H9 (cell line): Measurements from ENCODE around the gene GMPR. TPM values are rescaled to one million over a fixed set of nuclear protein-coding genes. Genes with fewer than 3 reads are reported as not detected.

ENCODE experiments used
- DNase-seq: peaks from one replicate; pipeline ENCODE4 v3.0.0-alpha.2; 2017
- H2AFZ ChIP-seq: one replicate; pipeline ENCODE4 v1.6.1; 2013; ENCODE audit warnings: mild to moderate bottlenecking, low read length, control low read depth, moderate library complexity
- H2AK5ac ChIP-seq: 2 replicates; pipeline ENCODE4 v1.6.1; 2013; ENCODE audit warnings: low read length, control low read depth, mixed read lengths; ENCODE audit not compliant: insufficient read length
- H2BK120ac ChIP-seq: one replicate; pipeline ENCODE4 v1.6.1; 2013; ENCODE audit warnings: low read depth, mild to moderate bottlenecking, low read length, control low read depth, inconsistent platforms; ENCODE audit not compliant: poor library complexity, severe bottlenecking
- H2BK12ac ChIP-seq: 2 replicates; pipeline ENCODE4 v1.6.1; 2013; ENCODE audit warnings: low read length, control low read depth, mixed read lengths, low read depth; ENCODE audit not compliant: insufficient read length
- H2BK15ac ChIP-seq: 2 replicates; pipeline ENCODE4 v1.6.1; 2013; ENCODE audit warnings: low read depth, low read length, control low read depth
- H2BK20ac ChIP-seq: one replicate; pipeline ENCODE4 v1.6.1; 2013; ENCODE audit warnings: low read depth, mild to moderate bottlenecking, low read length, control low read depth, inconsistent platforms; ENCODE audit not compliant: poor library complexity, severe bottlenecking
- H2BK5ac ChIP-seq: 2 replicates; pipeline ENCODE4 v1.6.1; 2013; ENCODE audit warnings: low read length, control low read depth, mixed read lengths; ENCODE audit not compliant: insufficient read length
- H3K14ac ChIP-seq: 2 replicates; pipeline ENCODE4 v1.6.1; 2013; ENCODE audit warnings: low read length, control low read depth; ENCODE audit not compliant: insufficient read depth
- H3K18ac ChIP-seq: 2 replicates; pipeline ENCODE4 v1.6.1; 2013; ENCODE audit warnings: low read depth, mild to moderate bottlenecking, mixed read lengths, low read length, control low read depth; ENCODE audit not compliant: insufficient read length
- H3K23ac ChIP-seq: 2 replicates; pipeline ENCODE4 v1.6.1; 2013; ENCODE audit warnings: low read length, control low read depth, mixed read lengths, low read depth; ENCODE audit not compliant: insufficient read length
- H3K23me2 ChIP-seq: 2 replicates; pipeline ENCODE4 v1.6.1; 2013; ENCODE audit warnings: low read depth, mild to moderate bottlenecking, mixed read lengths, low read length, control low read depth; ENCODE audit not compliant: insufficient read length, poor library complexity, severe bottlenecking
- H3K27ac ChIP-seq: 2 replicates; pipeline ENCODE4 v1.5.1; 2013; ENCODE audit warnings: low read length, control low read depth, mixed read lengths, low read depth; ENCODE audit not compliant: insufficient read length
- H3K27me3 ChIP-seq: 2 replicates; pipeline ENCODE4 v1.6.1; 2013; ENCODE audit warnings: low read length, control low read depth, inconsistent platforms; ENCODE audit not compliant: insufficient read depth
- H3K4ac ChIP-seq: 2 replicates; pipeline ENCODE4 v1.6.1; 2013; ENCODE audit warnings: low read depth, mild to moderate bottlenecking, control low read depth, inconsistent platforms, low read length, moderate library complexity
- H3K4me1 ChIP-seq: 2 replicates; pipeline ENCODE4 v1.6.1; 2013; ENCODE audit warnings: low read length, control low read depth, inconsistent platforms; ENCODE audit not compliant: insufficient read depth
- H3K4me2 ChIP-seq: 2 replicates; pipeline ENCODE4 v1.6.1; 2013; ENCODE audit warnings: low read length, control low read depth, mixed read lengths; ENCODE audit not compliant: insufficient read length, insufficient read depth
- H3K56ac ChIP-seq: 2 replicates; pipeline ENCODE4 v1.6.1; 2013; ENCODE audit warnings: low read depth, mild to moderate bottlenecking, mixed read lengths, low read length, control low read depth; ENCODE audit not compliant: insufficient read length
- H3K79me1 ChIP-seq: 2 replicates; pipeline ENCODE4 v1.6.1; 2013; ENCODE audit warnings: low read depth, mild to moderate bottlenecking, moderate library complexity, low read length, control low read depth, inconsistent platforms; ENCODE audit not compliant: insufficient read depth, poor library complexity, severe bottlenecking
- H3K79me2 ChIP-seq: 2 replicates; pipeline ENCODE4 v1.6.1; 2013; ENCODE audit warnings: low read length, control low read depth, inconsistent platforms; ENCODE audit not compliant: insufficient read depth
- H3K9ac ChIP-seq: 2 replicates; pipeline ENCODE4 v1.6.1; 2013; ENCODE audit warnings: low read length, control low read depth, mixed read lengths; ENCODE audit not compliant: insufficient read length; ENCODE audit errors: extremely low read depth
- H3K9me3 ChIP-seq: one replicate; pipeline ENCODE4 v1.6.1; 2013; ENCODE audit warnings: low read depth, low read length, inconsistent platforms; ENCODE audit not compliant: control insufficient read depth
- H3T11ph ChIP-seq: one replicate; pipeline ENCODE4 v1.6.1; 2013; ENCODE audit warnings: mild to moderate bottlenecking, low read length, control low read depth, inconsistent platforms
- H4K20me1 ChIP-seq: one replicate; pipeline ENCODE4 v1.6.1; 2013; ENCODE audit not compliant: control insufficient read depth, insufficient read length, insufficient read depth
- H4K5ac ChIP-seq: 2 replicates; pipeline ENCODE4 v1.6.1; 2013; ENCODE audit warnings: low read depth, mild to moderate bottlenecking, mixed read lengths, low read length, control low read depth; ENCODE audit not compliant: insufficient read length
- H4K8ac ChIP-seq: replicated peaks from 2 replicates; pipeline ENCODE4 v1.6.1; 2013; ENCODE audit warnings: low read length, control low read depth, mixed read lengths, low read depth; ENCODE audit not compliant: insufficient read length
- H4K91ac ChIP-seq: 2 replicates; pipeline ENCODE4 v1.6.1; 2013; ENCODE audit warnings: low read depth, mild to moderate bottlenecking, moderate library complexity, mixed read lengths, low read length, control low read depth; ENCODE audit not compliant: insufficient read length
- H3K27ac Mint-ChIP-seq, 3 experiments: 2 replicates in 2 of 3; 3 replicates in 1 of 3; pipeline ENCODE4 v1.8.0; 2020 to 2021; ENCODE audit warnings: mixed read lengths in 3 of 3, mild to moderate bottlenecking in 1 of 3, moderate library complexity in 1 of 3
- H3K27me3 Mint-ChIP-seq: 2 replicates; pipeline ENCODE4 v1.8.0; 2021; ENCODE audit warnings: low read depth, mild to moderate bottlenecking, moderate library complexity, mixed read lengths
- H3K36me3 Mint-ChIP-seq, 3 experiments: 2 replicates in 2 of 3; 3 replicates in 1 of 3; pipeline ENCODE4 v1.8.0; 2020 to 2021; ENCODE audit warnings: low read depth in 3 of 3, mixed read lengths in 3 of 3; ENCODE audit not compliant: insufficient read depth in 1 of 3
- H3K4me1 Mint-ChIP-seq, 2 experiments: 2 replicates each; pipeline ENCODE4 v1.8.0; 2020; ENCODE audit warnings: mixed read lengths in 2 of 2
- H3K4me3 Mint-ChIP-seq, 2 experiments: 2 replicates in 1 of 2; 3 replicates in 1 of 2; pipeline ENCODE4 v1.8.0; 2020 to 2021; ENCODE audit warnings: mild to moderate bottlenecking in 2 of 2, mixed read lengths in 2 of 2, moderate library complexity in 1 of 2
- H3K9me3 Mint-ChIP-seq, 2 experiments: 2 replicates in 1 of 2; 3 replicates in 1 of 2; pipeline ENCODE4 v1.8.0; 2020; ENCODE audit warnings: mild to moderate bottlenecking in 2 of 2, mixed read lengths in 2 of 2, moderate library complexity in 1 of 2
- CTCF ChIP-seq: fragments of 200-600 bp; sonication (generic); conservative IDR thresholded peaks from 3 replicates; pipeline ENCODE4 v1.8.0; 2021; ENCODE audit warnings: antibody characterized with exemption, mild to moderate bottlenecking
- WGBS: extraction: QIAGEN DNeasy Blood & Tissue Kit; methylation state at CpG from one replicate; pipeline ENCODE4 v1.1.7; 2013; ENCODE audit warnings: missing lambda C conversion rate, low lambda C conversion rate, mixed read lengths; ENCODE audit not compliant: insufficient read length; ENCODE audit errors: extremely low coverage; 5-methylcytosine and 5-hydroxymethylcytosine counted together
- total RNA-seq: library from RNA; stranded (reverse); gene quantifications from 2 replicates; pipeline ENCODE4 v1.2.1, GENCODE V29; 2021

The GMPR gene
- total RNA-seq, 1 experiment from 2014 or later, result 0.70 TPM

GRCh38 chr6:16278750-16279149 lies 40.4 kb downstream of the GMPR start:
- Histone ChIP-seq H3K4me2 (no peak overlapping the region), H2AFZ (no peak overlapping the region), H3K4ac (no peak overlapping the region), H2BK5ac (no peak overlapping the region), H4K20me1 (no peaks in the 10 kb centered on the region), H3K27me3 (no peaks in the 10 kb centered on the region), H3K79me2 (no peaks in the 10 kb centered on the region), H2BK12ac (no peak overlapping the region), H3K23me2 (no peaks in the 10 kb centered on the region), H3K9me3 (no peaks in the 10 kb centered on the region), H2AK5ac (no peak overlapping the region), H3T11ph (no peak overlapping the region), H3K23ac (no peak overlapping the region), H2BK20ac (no peak overlapping the region), H3K18ac (no peak overlapping the region), H3K27ac (no peak overlapping the region), H3K79me1 (no peaks in the 10 kb centered on the region), H3K9ac (no peak overlapping the region), H2BK15ac (no peak overlapping the region), H3K4me1 (no peaks in the 10 kb centered on the region), H3K14ac (no peak overlapping the region), H4K8ac (no peak overlapping the region), H4K91ac (no peak overlapping the region), H4K5ac (no peak overlapping the region), H3K56ac (no peak overlapping the region), H2BK120ac (no peak overlapping the region)
- no CpG with 5 or more reads among the region's 9 CpGs for WGBS
- no peak overlapping the region for H3K4me3 Mint-ChIP-seq
- H3K27ac Mint-ChIP-seq, result peak overlapping the region in 1 of 3 experiments; percentile 28; a peak in 1 of 7 replicates
- no peaks in the 10 kb centered on the region; a peak in 1 of 7 replicates for H3K36me3 Mint-ChIP-seq
- TF ChIP-seq CTCF, result no peak
- H3K27me3 Mint-ChIP-seq, result no peaks in the 10 kb centered on the region
- DNase-seq, result no peak
- peaks cover 6 to 15% of the 10 kb centered on the region in 2 experiments for H3K4me1 Mint-ChIP-seq
- no peaks in the 10 kb centered on the region; a peak in 1 of 5 replicates for H3K9me3 Mint-ChIP-seq
